IPS DF 6.9 (cell line): ENCODE data around the gene FAM3A.

Source experiments
- DNase-seq: peaks from one replicate; pipeline ENCODE4 v3.0.0-alpha.2; 2013; ENCODE audit warnings: low read depth, low spot score
- H3K27ac ChIP-seq: one replicate; pipeline ENCODE4 v1.5.1; 2013; ENCODE audit warnings: low read length, control low read depth
- H3K27me3 ChIP-seq: 2 replicates; pipeline ENCODE4 v1.6.1; 2013; ENCODE audit warnings: mild to moderate bottlenecking, low read length; ENCODE audit not compliant: control insufficient read depth, insufficient read depth
- H3K36me3 ChIP-seq: 2 replicates; pipeline ENCODE4 v1.6.1; 2013; ENCODE audit warnings: low read length; ENCODE audit not compliant: control insufficient read depth, insufficient read depth
- H3K4me1 ChIP-seq: 2 replicates; pipeline ENCODE4 v1.6.1; 2013; ENCODE audit warnings: low read length; ENCODE audit not compliant: control insufficient read depth, insufficient read depth
- H3K4me3 ChIP-seq: 2 replicates; pipeline ENCODE4 v1.5.1; 2013; ENCODE audit warnings: mild to moderate bottlenecking, low read length
- H3K9me3 ChIP-seq: 2 replicates; pipeline ENCODE4 v1.6.1; 2013; ENCODE audit warnings: low read length, inconsistent platforms; ENCODE audit not compliant: control insufficient read depth, insufficient read depth
- WGBS: extraction: QIAGEN DNeasy Blood & Tissue Kit; methylation state at CpG from one replicate; pipeline ENCODE4 v1.1.7; 2013; ENCODE audit warnings: mixed read lengths, missing lambda C conversion rate; ENCODE audit not compliant: insufficient read length, insufficient coverage; 5-methylcytosine and 5-hydroxymethylcytosine counted together

Gene FAM3A

GRCh38 chrX:154534526-154535322 is 18.7 kb upstream of the FAM3A start:
- Histone ChIP-seq H3K27me3 (no peaks in the 10 kb centered on the region), H3K4me3 (no peak overlapping the region), H3K27ac (no peak overlapping the region), H3K9me3 (no peaks in the 10 kb centered on the region), H3K36me3 (peaks cover 15% of the 10 kb centered on the region), H3K4me1 (no peaks in the 10 kb centered on the region)
- no CpG with 5 or more reads among the region's 34 CpGs for WGBS
- no peak for DNase-seq

GRCh38 chrX:154532690-154533089 is 16.7 kb upstream of the FAM3A start:
- Histone ChIP-seq H3K4me3 (no peak overlapping the region), H3K9me3 (no peaks in the 10 kb centered on the region), H3K36me3 (peaks cover 15% of the 10 kb centered on the region), H3K27me3 (no peaks in the 10 kb centered on the region), H3K27ac (no peak overlapping the region), H3K4me1 (no peaks in the 10 kb centered on the region)
- no peak for DNase-seq
- WGBS = no CpG with 5 or more reads among the region's 23 CpGs

GRCh38 chrX:154531626-154532025 is 15.6 kb upstream of the FAM3A start:
- Histone ChIP-seq H3K27ac (no peak overlapping the region), H3K9me3 (no peaks in the 10 kb centered on the region), H3K4me3 (no peak overlapping the region), H3K36me3 (peaks cover 15% of the 10 kb centered on the region), H3K27me3 (no peaks in the 10 kb centered on the region), H3K4me1 (no peaks in the 10 kb centered on the region; the same call in 1 of the 2 replicates)
- DNase-seq = no peak
- WGBS = no CpG with 5 or more reads among the region's 16 CpGs

- no CpG with 5 or more reads among the region's 11 CpGs for WGBS
- Histone ChIP-seq H3K36me3 (peaks cover 15% of the 10 kb centered on the region), H3K9me3 (no peaks in the 10 kb centered on the region), H3K4me1 (no peaks in the 10 kb centered on the region; the same call in 1 of the 2 replicates), H3K27me3 (no peaks in the 10 kb centered on the region), H3K4me3 (no peak overlapping the region), H3K27ac (no peak overlapping the region)
- no peak for DNase-seq
Measured at GRCh38 chrX:154530286-154530685, 14.3 kb upstream of the FAM3A start.

GRCh38 chrX:154529206-154529612 is 13.2 kb upstream of the FAM3A start:
- WGBS = no CpG with 5 or more reads among the region's 6 CpGs
- H3K27ac ChIP-seq = no peak overlapping the region
- H3K27me3 ChIP-seq = no peaks in the 10 kb centered on the region
- H3K36me3 ChIP-seq = peaks cover 11% of the 10 kb centered on the region
- no peak for DNase-seq
- no peaks in the 10 kb centered on the region for H3K9me3 ChIP-seq
- H3K4me3 ChIP-seq = no peak overlapping the region
- no peaks in the 10 kb centered on the region; the same call in 1 of the 2 replicates for H3K4me1 ChIP-seq

GRCh38 chrX:154526901-154527675 is 11.1 kb upstream of the FAM3A start:
- H3K4me3 ChIP-seq = peak overlapping the region; percentile 17; the same call in 1 of the 2 replicates

GRCh38 chrX:154525606-154526490 is 9.8 kb upstream of the FAM3A start:
- no CpG with 5 or more reads among the region's 14 CpGs for WGBS
- H3K4me3 ChIP-seq = no peak overlapping the region
- no peaks in the 10 kb centered on the region for H3K36me3 ChIP-seq

More at GRCh38 chrX:154526901-154527675, 11.1 kb upstream of the FAM3A start:
- Histone ChIP-seq H3K4me1 (no peaks in the 10 kb centered on the region; the same call in 1 of the 2 replicates), H3K36me3 (no peaks in the 10 kb centered on the region), H3K27ac (no peak overlapping the region), H3K9me3 (no peaks in the 10 kb centered on the region), H3K27me3 (no peaks in the 10 kb centered on the region)
- WGBS = no CpG with 5 or more reads among the region's 15 CpGs
- DNase-seq = no peak

GRCh38 chrX:154519389-154519788 is 3.4 kb upstream of the FAM3A start:
- no peak for DNase-seq
- H3K27ac ChIP-seq = no peak overlapping the region
- H3K4me3 ChIP-seq = no peak overlapping the region
- no peaks in the 10 kb centered on the region for H3K9me3 ChIP-seq
- peaks cover 4% of the 10 kb centered on the region; the same call in 1 of the 2 replicates for H3K4me1 ChIP-seq
- no peaks in the 10 kb centered on the region for H3K27me3 ChIP-seq
- no peaks in the 10 kb centered on the region for H3K36me3 ChIP-seq
- WGBS = no CpG with 5 or more reads among the region's 8 CpGs

More at GRCh38 chrX:154525606-154526490, 9.8 kb upstream of the FAM3A start:
- DNase-seq = no peak
- no peak overlapping the region for H3K27ac ChIP-seq
- no peaks in the 10 kb centered on the region for H3K9me3 ChIP-seq
- no peaks in the 10 kb centered on the region; the same call in 1 of the 2 replicates for H3K4me1 ChIP-seq
- H3K27me3 ChIP-seq = no peaks in the 10 kb centered on the region

GRCh38 chrX:154517101-154517781 is 1.2 kb upstream of the FAM3A start:
- Histone ChIP-seq H3K27me3 (no peaks in the 10 kb centered on the region), H3K9me3 (no peaks in the 10 kb centered on the region), H3K36me3 (no peaks in the 10 kb centered on the region), H3K27ac (no peak overlapping the region), H3K4me3 (no peak overlapping the region), H3K4me1 (peaks cover 4% of the 10 kb centered on the region; the same call in 1 of the 2 replicates)
- no CpG with 5 or more reads among the region's 25 CpGs for WGBS
- DNase-seq = no peak
